Lower leg skin (tissue), 4 donors: Measurements from ENCODE around the gene SDC4. TPM values are rescaled to one million over a fixed set of nuclear protein-coding genes. Genes with fewer than 3 reads are reported as not detected.

ENCODE experiments used
- DNase-seq, 2 donors: peaks; one replicate each; pipeline ENCODE4 v3.0.0-alpha.2; 2019; ENCODE audit warnings: low spot score in 2 of 2
- H3K4me3 ChIP-seq: fragments of 200-600 bp; sonication (generic); 2 replicates; pipeline ENCODE4 v1.5.1; 2017; ENCODE audit warnings: mild to moderate bottlenecking, low read depth; ENCODE audit not compliant: poor library complexity, severe bottlenecking
- POLR2A ChIP-seq, 2 donors: fragments of 450-650 bp; IDR thresholded peaks; one replicate each; pipeline ENCODE4 v1.6.1; 2016 to 2017; ENCODE audit warnings: antibody characterized with exemption in 2 of 2, mild to moderate bottlenecking in 1 of 2, moderate library complexity in 1 of 2
- WGBS, 2 donors: methylation state at CpG; one replicate each; pipeline ENCODE4 v1.1.5; 2018; 5-methylcytosine and 5-hydroxymethylcytosine counted together
- intact Hi-C: fragments of 100-400 bp; cut with DNase I; formaldehyde crosslinking; loops from one replicate; pipeline ENCODE4 v1.15.0; 2023; ENCODE audit warnings: low total_unique reads
- total RNA-seq, 4 donors: library from RNA; depleted of rRNA; stranded (reverse); fragments of >200 nt; gene quantifications; one replicate each; pipeline ENCODE4 v1.1.0, GENCODE V29; 2016
- TF ChIP-seq, protein P1 (sequence below), 3 donors: fragments of 450-650 bp; IDR thresholded peaks; one replicate each; pipeline ENCODE4 v1.5.1; 2016; ENCODE audit warnings: antibody characterized with exemption in 3 of 3, mild to moderate bottlenecking in 3 of 3, moderate library complexity in 2 of 3

SDC4 gene
- total RNA-seq, 4 donors from 2014 or later, result 226 to 317 (median 278) TPM

DNA sequence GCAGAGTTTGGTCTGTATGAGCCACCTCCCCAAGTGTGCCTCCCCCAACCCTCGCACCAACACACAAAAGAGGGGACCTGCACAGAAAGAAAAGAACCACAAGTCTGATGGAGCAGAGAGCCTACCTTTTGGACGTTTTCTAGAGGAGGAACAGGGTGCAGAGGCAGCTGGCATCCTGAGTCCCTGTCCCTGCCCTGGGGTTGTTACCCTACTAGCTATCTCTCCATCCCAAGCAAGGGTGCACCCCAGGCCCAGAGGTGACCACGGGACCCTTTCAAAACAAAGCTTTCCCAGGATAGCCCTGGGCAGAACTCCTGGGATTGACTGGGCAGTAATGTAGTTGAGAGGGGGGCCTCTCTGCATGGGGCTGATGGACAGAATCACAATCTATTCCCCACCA is 30.4 kb downstream of the SDC4 start:
- intact Hi-C loops, result loop anchor here (10.0 kb wide), 1 partner anchor 447 kb away; no protein-coding TSS in a partner anchor
- no peak overlapping the region for H3K4me3 ChIP-seq
- TF ChIP-seq, protein P1, sequence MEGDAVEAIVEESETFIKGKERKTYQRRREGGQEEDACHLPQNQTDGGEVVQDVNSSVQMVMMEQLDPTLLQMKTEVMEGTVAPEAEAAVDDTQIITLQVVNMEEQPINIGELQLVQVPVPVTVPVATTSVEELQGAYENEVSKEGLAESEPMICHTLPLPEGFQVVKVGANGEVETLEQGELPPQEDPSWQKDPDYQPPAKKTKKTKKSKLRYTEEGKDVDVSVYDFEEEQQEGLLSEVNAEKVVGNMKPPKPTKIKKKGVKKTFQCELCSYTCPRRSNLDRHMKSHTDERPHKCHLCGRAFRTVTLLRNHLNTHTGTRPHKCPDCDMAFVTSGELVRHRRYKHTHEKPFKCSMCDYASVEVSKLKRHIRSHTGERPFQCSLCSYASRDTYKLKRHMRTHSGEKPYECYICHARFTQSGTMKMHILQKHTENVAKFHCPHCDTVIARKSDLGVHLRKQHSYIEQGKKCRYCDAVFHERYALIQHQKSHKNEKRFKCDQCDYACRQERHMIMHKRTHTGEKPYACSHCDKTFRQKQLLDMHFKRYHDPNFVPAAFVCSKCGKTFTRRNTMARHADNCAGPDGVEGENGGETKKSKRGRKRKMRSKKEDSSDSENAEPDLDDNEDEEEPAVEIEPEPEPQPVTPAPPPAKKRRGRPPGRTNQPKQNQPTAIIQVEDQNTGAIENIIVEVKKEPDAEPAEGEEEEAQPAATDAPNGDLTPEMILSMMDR (IDR thresholded peaks at IDR 0.05), result no peak
- TF ChIP-seq POLR2A (IDR thresholded peaks at IDR 0.05), result no peak
- DNase-seq, result no peak
- 72 to 74% methylated on average over 3 of the region's 3 CpGs for WGBS, 2 donors

DNA sequence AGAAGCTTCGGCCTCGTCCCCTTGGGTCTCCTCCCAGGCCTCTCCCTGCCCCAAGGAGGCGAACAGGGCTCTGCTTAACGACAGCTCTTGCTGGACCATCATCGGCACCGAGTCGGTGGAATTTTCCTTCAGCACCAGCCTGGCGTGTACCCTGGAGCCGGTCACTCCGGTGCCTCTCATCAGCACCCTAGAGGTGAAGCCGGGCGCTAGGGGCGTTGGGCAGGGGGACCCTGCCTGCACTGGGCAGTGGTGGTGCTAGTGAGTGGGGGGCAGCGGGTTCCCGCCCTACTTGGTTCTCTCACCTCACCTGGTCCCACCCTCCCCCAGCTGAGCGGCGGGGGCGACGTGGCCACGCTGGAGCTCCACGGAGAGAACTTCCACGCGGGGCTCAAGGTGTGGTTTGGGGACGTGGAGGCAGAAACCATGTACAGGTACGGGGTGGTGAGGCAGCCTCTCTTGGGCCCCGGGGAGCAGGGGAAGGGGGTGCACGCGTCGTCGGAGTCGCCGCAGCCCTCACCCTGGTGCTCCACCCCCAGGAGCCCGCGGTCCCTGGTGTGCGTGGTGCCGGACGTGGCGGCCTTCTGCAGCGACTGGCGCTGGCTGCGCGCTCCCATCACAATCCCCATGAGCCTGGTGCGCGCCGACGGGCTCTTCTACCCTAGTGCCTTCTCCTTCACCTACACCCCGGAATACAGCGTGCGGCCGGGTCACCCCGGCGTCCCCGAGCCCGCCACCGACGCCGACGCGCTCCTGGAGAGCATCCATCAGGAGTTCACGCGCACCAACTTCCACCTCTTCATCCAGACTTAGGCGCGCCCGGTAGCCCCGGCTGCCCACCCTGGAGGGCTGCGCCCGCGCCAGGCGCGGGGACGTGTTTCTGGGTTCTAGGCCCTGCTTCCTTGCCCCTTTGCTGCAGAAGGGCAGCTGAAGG is 31.8 kb downstream of the SDC4 start:
- no peak for DNase-seq
- no peak for TF ChIP-seq POLR2A (IDR thresholded peaks at IDR 0.05)
- TF ChIP-seq, protein P1 (IDR thresholded peaks at IDR 0.05), result no peak
- whole genome bisulfite sequencing, 2 donors, result 40 to 61% methylated on average over 45 to 69 of the region's 71 CpGs
- no peak overlapping the region for H3K4me3 ChIP-seq
- intact Hi-C loops, result loop anchor here (10.0 kb wide), 1 partner anchor 448 kb away; no protein-coding TSS in a partner anchor

DNA sequence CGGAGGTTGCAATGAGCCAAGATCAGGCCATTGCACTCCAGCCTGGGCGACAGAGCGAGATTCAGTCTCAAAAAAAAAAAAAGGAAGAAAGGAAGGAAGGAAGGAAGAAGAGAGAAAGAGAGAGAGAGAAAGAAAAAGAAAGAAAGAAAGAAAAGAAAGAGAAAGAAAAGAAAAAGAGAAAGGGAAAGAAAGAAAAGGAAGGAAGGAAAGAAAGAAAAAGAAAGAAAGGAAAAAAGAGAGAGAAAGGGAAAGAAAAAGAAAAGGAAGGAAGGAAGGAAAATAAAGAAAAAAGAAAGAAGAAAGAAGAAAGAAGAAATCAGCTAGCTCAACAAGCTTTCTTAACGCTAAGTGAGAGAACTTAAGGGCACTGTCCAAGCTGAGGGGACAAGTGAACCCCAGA is 32.6 kb downstream of the SDC4 start:
- no peak for DNase-seq
- intact Hi-C loops, result loop anchor here (10.0 kb wide), 1 partner anchor 449 kb away; no protein-coding TSS in a partner anchor
- no peak overlapping the region for H3K4me3 ChIP-seq
- TF ChIP-seq, protein P1 (IDR thresholded peaks at IDR 0.05), result no peak
- no peak for TF ChIP-seq POLR2A (IDR thresholded peaks at IDR 0.05)
- 84 to 88% methylated on average over 4 of the region's 4 CpGs for WGBS, 2 donors

DNA sequence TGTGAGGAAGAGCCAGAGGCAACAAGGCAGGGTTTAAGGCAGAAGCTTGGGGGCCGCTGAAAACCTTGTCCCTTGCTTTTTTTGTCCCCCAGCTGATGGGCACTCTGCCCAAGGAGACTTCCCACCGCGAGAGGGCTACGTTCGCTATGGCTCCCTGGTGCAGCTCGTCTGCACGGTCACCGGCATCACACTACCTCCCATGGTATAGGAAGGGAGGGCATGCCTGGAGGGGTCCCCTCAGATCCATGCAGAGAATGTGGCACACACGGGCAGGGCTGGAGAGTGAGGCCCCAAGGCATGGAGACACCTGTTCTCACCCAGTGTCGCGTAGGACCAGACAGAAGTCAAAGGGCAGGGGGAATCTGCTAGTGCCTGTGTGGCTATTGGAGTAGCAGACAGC is 34.3 kb downstream of the SDC4 start:
- no peak overlapping the region for H3K4me3 ChIP-seq
- intact Hi-C loops, result loop anchor here (5.0 to 10.0 kb wide), 2 partner anchors 272 to 451 kb away; no protein-coding TSS in a partner anchor
- TF ChIP-seq, protein P1 (IDR thresholded peaks at IDR 0.05), result no peak
- no peak for TF ChIP-seq POLR2A (IDR thresholded peaks at IDR 0.05)
- WGBS, 2 donors, result 79 to 87% methylated on average over 11 of the region's 11 CpGs
- no peak for DNase-seq

DNA sequence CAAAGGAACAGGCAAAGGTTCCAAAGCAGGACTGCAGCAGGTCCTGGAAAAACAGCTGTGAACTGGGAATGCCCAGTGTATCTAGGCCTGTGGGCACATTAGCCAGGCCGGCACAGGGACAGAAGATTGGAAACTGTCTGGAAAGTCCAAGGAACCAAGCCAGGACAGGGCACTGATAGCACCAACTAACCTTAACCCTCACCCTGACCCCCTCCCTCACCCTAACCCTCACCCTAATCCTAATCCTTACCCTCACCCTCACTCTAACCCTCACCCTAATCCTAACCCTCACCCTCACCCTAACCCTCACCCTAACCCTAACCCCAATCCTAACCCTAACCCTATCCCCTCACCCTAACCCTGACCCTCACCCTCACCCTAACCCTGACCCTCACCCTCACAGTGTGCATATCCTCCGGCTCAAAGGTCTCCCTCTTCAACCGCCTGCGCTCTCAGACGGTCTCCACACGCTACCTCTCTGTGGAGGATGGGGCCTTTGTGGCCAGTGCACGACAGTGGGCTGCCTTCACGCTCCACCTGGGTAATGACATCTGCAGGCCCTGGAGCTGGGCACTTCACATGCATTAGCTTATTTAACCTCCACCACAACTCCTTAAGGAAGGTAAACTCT is 35.0 kb downstream of the SDC4 start:
- DNase-seq, result no peak
- intact Hi-C loops, result loop anchor here (5.0 to 10.0 kb wide), 2 partner anchors 271 to 452 kb away; no protein-coding TSS in a partner anchor
- 95 to 96% methylated on average over 8 of the region's 8 CpGs for WGBS, 2 donors
- TF ChIP-seq POLR2A (IDR thresholded peaks at IDR 0.05), result no peak
- TF ChIP-seq, protein P1 (IDR thresholded peaks at IDR 0.05), result no peak
- H3K4me3 ChIP-seq, result no peak overlapping the region
